ENCODE results near the gene FOXI3.
"Not testable (repeated sequence)": the region's sequence is repeated elsewhere in the genome, so short reads cannot be mapped to it uniquely, and the experiment has no call there.

The FOXI3 gene

DNA sequence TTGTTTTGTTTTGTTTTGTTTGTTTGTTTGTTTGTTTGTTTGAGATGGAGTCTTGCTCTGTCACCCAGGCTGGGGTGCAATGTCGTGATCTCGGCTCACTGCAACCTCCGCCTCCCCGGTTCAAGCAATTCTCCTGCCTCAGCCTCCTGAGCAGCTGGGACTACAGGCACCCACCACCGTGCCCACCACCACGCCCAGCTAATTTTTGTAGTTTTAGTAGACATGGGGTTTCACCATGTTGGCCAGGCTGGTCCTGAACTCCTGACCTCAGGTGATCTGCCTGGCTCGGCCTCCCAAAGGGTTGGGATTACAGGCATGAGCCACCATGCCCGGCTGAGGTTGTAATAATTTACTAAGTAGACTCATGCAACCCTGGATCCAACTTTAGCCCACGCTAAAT is 33.4 kb downstream of the FOXI3 start:
- H3K4me2 ChIP-seq (ENCODE audit: low read length, poor library complexity, severe bottlenecking); H3K4me3 ChIP-seq (ENCODE audit: insufficient read depth in 1 of 2, low read depth in 1 of 2, low read length in 2 of 2); H3K4ac ChIP-seq (ENCODE audit: low read depth in 1 of 2, low read length in 2 of 2); H3K4me1 ChIP-seq (ENCODE audit: control insufficient read depth, insufficient read depth, low read depth, low read length); H2BK120ac ChIP-seq (ENCODE audit: low read depth, low read length); H3K27ac ChIP-seq (ENCODE audit: low read length, poor library complexity, severe bottlenecking); H3K27me3 ChIP-seq (ENCODE audit: control insufficient read depth in 1 of 2, insufficient read depth in 1 of 2, low read length in 2 of 2); H3K36me3 ChIP-seq (ENCODE audit: control insufficient read depth in 1 of 2, insufficient read depth in 2 of 2, low read depth in 1 of 2, low read length in 2 of 2); H3K14ac ChIP-seq (ENCODE audit: low read length in 2 of 2); H3K23ac ChIP-seq (ENCODE audit: low read length in 2 of 2); DNase-seq; H2AFZ ChIP-seq (ENCODE audit: low read depth, low read length); H4K91ac ChIP-seq (ENCODE audit: low read length); H2BK15ac ChIP-seq (ENCODE audit: low read depth, poor library complexity, severe bottlenecking); H2BK5ac ChIP-seq (ENCODE audit: low read depth, low read length, poor library complexity, severe bottlenecking); H3K9ac ChIP-seq (ENCODE audit: low read length); H3K9me3 ChIP-seq (ENCODE audit: control insufficient read depth, low read length); H2AK5ac ChIP-seq (ENCODE audit: low read length, severe bottlenecking); H3K18ac ChIP-seq (ENCODE audit: low read depth in 1 of 2, low read length in 2 of 2); H3K79me1 ChIP-seq (replicated peaks; ENCODE audit: low read length, poor library complexity, severe bottlenecking); H4K8ac ChIP-seq (ENCODE audit: low read length); H2BK12ac ChIP-seq (ENCODE audit: low read length in 2 of 2): not testable (repeated sequence)
- WGBS = 83% methylated on average over 8 of the region's 9 CpGs

DNA sequence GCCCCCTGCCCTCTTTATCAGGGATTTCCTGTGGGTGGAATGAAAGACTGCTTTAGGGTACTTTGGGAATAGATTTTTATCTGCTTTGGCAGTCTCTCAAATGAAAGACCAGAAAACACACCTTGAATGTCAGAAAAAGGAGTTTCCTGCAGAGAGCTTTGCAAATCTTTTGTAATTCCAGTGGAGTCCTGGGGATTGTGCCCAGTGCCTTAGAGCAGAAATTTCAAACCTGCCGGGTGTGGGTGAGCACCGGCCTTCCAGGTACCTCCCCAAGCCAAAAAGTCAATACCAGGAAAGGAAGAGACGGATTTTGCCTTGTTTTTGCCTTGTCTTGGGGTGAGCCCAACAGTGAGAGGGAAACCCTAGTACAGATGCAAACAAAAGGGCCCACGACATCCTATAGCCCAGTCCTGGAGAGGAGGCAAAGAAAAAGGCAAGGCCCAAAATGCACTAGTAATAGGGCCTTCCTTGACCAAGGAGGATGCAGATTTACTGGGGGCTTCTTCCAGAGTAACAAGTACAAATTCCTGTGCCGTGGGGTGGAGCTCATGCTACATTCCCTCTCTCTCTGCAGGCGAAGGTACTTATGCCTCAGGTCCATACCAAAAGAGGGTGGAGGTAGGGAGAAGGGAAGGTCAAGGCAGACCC is 36.4 kb downstream of the FOXI3 start:
- no peak for DNase-seq
- no peak overlapping the region for H3K4ac ChIP-seq (ENCODE audit: low read depth in 1 of 2, low read length in 2 of 2)
- H2BK15ac ChIP-seq (ENCODE audit: low read depth, poor library complexity, severe bottlenecking) = no peak overlapping the region

DNA sequence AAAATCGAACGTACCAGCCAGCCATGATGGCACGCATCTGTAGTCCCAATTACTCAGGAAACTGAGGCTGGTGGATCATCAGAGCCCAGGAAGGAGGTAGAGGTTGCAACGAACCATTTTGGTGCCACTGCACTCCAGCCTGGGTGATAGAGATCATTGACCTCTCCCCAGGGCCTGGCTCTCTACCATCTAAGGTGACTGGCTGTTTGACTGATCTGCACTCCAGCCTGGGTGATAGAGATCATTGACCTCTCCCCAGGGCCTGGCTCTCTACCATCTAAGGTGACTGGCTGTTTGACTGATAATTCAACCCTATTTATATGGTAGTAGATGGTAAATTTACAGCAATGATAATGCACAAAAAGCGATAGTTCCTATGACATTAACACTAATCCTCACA is 43.6 kb downstream of the FOXI3 start:
- not testable (repeated sequence) for H2BK12ac ChIP-seq (ENCODE audit: low read length in 2 of 2); DNase-seq; H3K79me1 ChIP-seq (replicated peaks; ENCODE audit: low read length, poor library complexity, severe bottlenecking); H3K4me3 ChIP-seq (ENCODE audit: insufficient read depth in 1 of 2, low read depth in 1 of 2, low read length in 2 of 2); H3K36me3 ChIP-seq (ENCODE audit: control insufficient read depth in 1 of 2, insufficient read depth in 2 of 2, low read depth in 1 of 2, low read length in 2 of 2); H2BK120ac ChIP-seq (ENCODE audit: low read depth, low read length); H3K9ac ChIP-seq (ENCODE audit: low read length); H3K23ac ChIP-seq (ENCODE audit: low read length in 2 of 2); H3K18ac ChIP-seq (ENCODE audit: low read depth in 1 of 2, low read length in 2 of 2); H2AK5ac ChIP-seq (ENCODE audit: low read length, severe bottlenecking); H4K8ac ChIP-seq (ENCODE audit: low read length); H3K27me3 ChIP-seq (ENCODE audit: control insufficient read depth in 1 of 2, insufficient read depth in 1 of 2, low read length in 2 of 2); H3K4me1 ChIP-seq (ENCODE audit: control insufficient read depth, insufficient read depth, low read depth, low read length); H3K14ac ChIP-seq (ENCODE audit: low read length in 2 of 2); H3K4me2 ChIP-seq (ENCODE audit: low read length, poor library complexity, severe bottlenecking); H2BK15ac ChIP-seq (ENCODE audit: low read depth, poor library complexity, severe bottlenecking); H3K27ac ChIP-seq (ENCODE audit: low read length, poor library complexity, severe bottlenecking); H3K9me3 ChIP-seq (ENCODE audit: control insufficient read depth, low read length); H2BK5ac ChIP-seq (ENCODE audit: low read depth, low read length, poor library complexity, severe bottlenecking); H4K91ac ChIP-seq (ENCODE audit: low read length); H2AFZ ChIP-seq (ENCODE audit: low read depth, low read length); H3K4ac ChIP-seq (ENCODE audit: low read depth in 1 of 2, low read length in 2 of 2)
- WGBS = 72% methylated on average over 4 of the region's 5 CpGs

More for the DNA sequence above, 36.4 kb downstream of the FOXI3 start:
- Histone ChIP-seq H2AFZ (ENCODE audit: low read depth, low read length) (no peak overlapping the region), H3K9me3 (ENCODE audit: control insufficient read depth, low read length) (no peaks in the 10 kb centered on the region), H3K36me3 (ENCODE audit: control insufficient read depth in 1 of 2, insufficient read depth in 2 of 2, low read depth in 1 of 2, low read length in 2 of 2) (no peaks in the 10 kb centered on the region), H2BK5ac (ENCODE audit: low read depth, low read length, poor library complexity, severe bottlenecking) (no peak overlapping the region), H3K23ac (ENCODE audit: low read length in 2 of 2) (no peak overlapping the region), H3K14ac (ENCODE audit: low read length in 2 of 2) (no peak overlapping the region), H3K4me3 (ENCODE audit: insufficient read depth in 1 of 2, low read depth in 1 of 2, low read length in 2 of 2) (no peak overlapping the region), H4K8ac (ENCODE audit: low read length) (no peak overlapping the region), H4K91ac (ENCODE audit: low read length) (no peak overlapping the region), H2AK5ac (ENCODE audit: low read length, severe bottlenecking) (no peak overlapping the region), H3K27me3 (ENCODE audit: control insufficient read depth in 1 of 2, insufficient read depth in 1 of 2, low read length in 2 of 2) (peaks cover 0 to 5% of the 10 kb centered on the region in 2 experiments), H2BK120ac (ENCODE audit: low read depth, low read length) (no peak overlapping the region), H3K4me2 (ENCODE audit: low read length, poor library complexity, severe bottlenecking) (no peak overlapping the region), H2BK12ac (ENCODE audit: low read length in 2 of 2) (no peak overlapping the region), H3K27ac (ENCODE audit: low read length, poor library complexity, severe bottlenecking) (no peak overlapping the region), H3K79me1 (replicated peaks; ENCODE audit: low read length, poor library complexity, severe bottlenecking) (no peaks in the 10 kb centered on the region), H3K18ac (ENCODE audit: low read depth in 1 of 2, low read length in 2 of 2) (no peak overlapping the region), H3K9ac (ENCODE audit: low read length) (no peak overlapping the region), H3K4me1 (ENCODE audit: control insufficient read depth, insufficient read depth, low read depth, low read length) (no peaks in the 10 kb centered on the region)
- WGBS = 19% methylated on average over 5 of the region's 6 CpGs

DNA sequence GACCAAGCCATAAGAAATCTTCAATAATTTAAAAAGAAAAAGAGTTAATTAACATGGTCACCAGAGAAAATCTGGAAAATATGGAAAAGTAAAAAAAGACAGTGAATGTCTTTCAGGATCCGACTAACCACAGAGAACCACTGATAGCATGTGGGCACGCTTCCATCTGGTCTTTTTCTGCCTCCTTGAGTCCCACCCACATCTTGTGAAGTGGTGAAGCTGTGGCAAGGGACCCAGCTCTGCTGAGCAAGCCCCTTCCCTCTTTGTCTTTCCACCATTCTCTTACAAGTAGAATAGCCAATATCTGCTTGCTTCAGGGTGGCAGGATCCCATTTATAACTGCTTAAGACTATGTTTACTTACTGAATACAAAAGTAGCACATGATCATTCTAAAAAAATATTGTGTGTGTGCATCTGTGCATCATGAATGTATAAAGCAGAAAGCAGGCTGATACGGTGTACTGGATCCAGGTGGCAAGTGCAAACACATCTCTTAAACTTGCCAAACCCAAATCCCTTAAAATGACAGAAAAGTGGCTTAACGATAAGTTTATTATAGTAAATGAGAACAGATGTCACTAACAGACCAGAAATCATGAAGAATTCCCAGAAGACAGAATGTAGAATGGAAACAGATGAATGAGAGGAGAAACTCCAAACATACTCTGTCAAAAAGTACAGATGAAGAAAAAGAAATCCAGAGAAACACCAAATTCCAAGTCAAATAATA is 52.3 kb downstream of the FOXI3 start:
- Histone ChIP-seq H3K4ac (ENCODE audit: low read depth in 1 of 2, low read length in 2 of 2) (no peak overlapping the region), H2BK5ac (ENCODE audit: low read depth, low read length, poor library complexity, severe bottlenecking) (no peak overlapping the region), H2BK120ac (ENCODE audit: low read depth, low read length) (no peak overlapping the region), H3K18ac (ENCODE audit: low read depth in 1 of 2, low read length in 2 of 2) (no peak overlapping the region), H3K9me3 (ENCODE audit: control insufficient read depth, low read length) (no peaks in the 10 kb centered on the region), H3K23ac (ENCODE audit: low read length in 2 of 2) (no peak overlapping the region), H2AK5ac (ENCODE audit: low read length, severe bottlenecking) (no peak overlapping the region), H2BK15ac (ENCODE audit: low read depth, poor library complexity, severe bottlenecking) (no peak overlapping the region), H3K27me3 (ENCODE audit: control insufficient read depth in 1 of 2, insufficient read depth in 1 of 2, low read length in 2 of 2) (peaks cover 0 to 4% of the 10 kb centered on the region in 2 experiments), H3K36me3 (ENCODE audit: control insufficient read depth in 1 of 2, insufficient read depth in 2 of 2, low read depth in 1 of 2, low read length in 2 of 2) (no peaks in the 10 kb centered on the region), H3K79me1 (replicated peaks; ENCODE audit: low read length, poor library complexity, severe bottlenecking) (no peaks in the 10 kb centered on the region), H3K4me3 (ENCODE audit: insufficient read depth in 1 of 2, low read depth in 1 of 2, low read length in 2 of 2) (no peak overlapping the region), H2AFZ (ENCODE audit: low read depth, low read length) (no peak overlapping the region), H3K4me1 (ENCODE audit: control insufficient read depth, insufficient read depth, low read depth, low read length) (no peaks in the 10 kb centered on the region), H3K4me2 (ENCODE audit: low read length, poor library complexity, severe bottlenecking) (no peak overlapping the region), H3K14ac (ENCODE audit: low read length in 2 of 2) (no peak overlapping the region), H2BK12ac (ENCODE audit: low read length in 2 of 2) (no peak overlapping the region), H4K8ac (ENCODE audit: low read length) (no peak overlapping the region), H3K27ac (ENCODE audit: low read length, poor library complexity, severe bottlenecking) (no peak overlapping the region), H3K9ac (ENCODE audit: low read length) (no peak overlapping the region), H4K91ac (ENCODE audit: low read length) (no peak overlapping the region)
- no peak for DNase-seq
- 64% methylated on average over 2 of the region's 4 CpGs for WGBS

Data from mesenchymal stem cell (in vitro differentiated cells and primary cell).